ENCODE results near the gene C22orf31.
"Not testable (repeated sequence)": the region's sequence is repeated elsewhere in the genome, so short reads cannot be mapped to it uniquely, and the experiment has no call there.

The C22orf31 gene

GRCh38 chr22:29054251-29054767 is 7.3 kb downstream of the C22orf31 start:
- H3K4me1 Mint-ChIP-seq = no peaks in the 10 kb centered on the region
- ATAC-seq (replicated peaks) (no peak), DNase-seq (no peak)
- peaks cover 3 to 7% of the 10 kb centered on the region in 2 donors for H3K36me3 Mint-ChIP-seq
- no peaks in the 10 kb centered on the region for H3K9me3 Mint-ChIP-seq
- peaks cover 0 to 33% of the 10 kb centered on the region in 2 donors for H3K27me3 Mint-ChIP-seq
- no peak overlapping the region for H3K27ac Mint-ChIP-seq
- no peak overlapping the region for H3K4me3 Mint-ChIP-seq

GRCh38 chr22:29053048-29053702 is 8.5 kb downstream of the C22orf31 start:
- Mint-ChIP-seq H3K27ac (no peak overlapping the region), H3K27me3 (peaks cover 0 to 22% of the 10 kb centered on the region in 2 donors), H3K9me3 (no peaks in the 10 kb centered on the region), H3K4me3 (no peak overlapping the region), H3K4me1 (no peaks in the 10 kb centered on the region), H3K36me3 (peaks cover 3 to 12% of the 10 kb centered on the region in 2 donors)
- no peak for DNase-seq
- no peak for ATAC-seq (replicated peaks)

DNA sequence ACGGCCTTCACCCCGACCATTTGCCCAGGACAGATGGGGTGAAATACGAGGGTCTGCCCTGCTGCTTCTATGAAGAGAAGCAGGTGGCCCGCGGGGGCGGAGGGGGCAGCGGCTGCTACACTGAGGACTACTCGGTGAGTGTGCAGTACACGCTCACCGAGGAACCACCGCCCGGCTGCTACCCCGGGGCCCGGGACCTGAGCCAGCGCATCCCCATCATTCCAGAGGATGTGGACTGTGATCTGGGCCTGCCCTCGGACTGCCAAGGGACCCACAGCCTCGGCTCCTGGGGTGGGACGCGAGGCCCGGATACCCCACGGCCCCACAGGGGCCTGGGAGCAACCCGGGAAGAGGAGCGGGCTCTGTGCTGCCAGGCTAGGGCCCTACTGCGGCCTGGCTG is 11.2 kb downstream of the C22orf31 start:
- Mint-ChIP-seq H3K4me3 (no peak overlapping the region), H3K27me3 (peaks cover 0 to 16% of the 10 kb centered on the region in 2 donors), H3K4me1 (no peaks in the 10 kb centered on the region), H3K27ac (no peak overlapping the region), H3K36me3 (peaks cover 6 to 12% of the 10 kb centered on the region in 2 donors), H3K9me3 (no peaks in the 10 kb centered on the region)
- no peak for ATAC-seq (replicated peaks)
- no peak for DNase-seq

GRCh38 chr22:29049655-29050263 is 11.9 kb downstream of the C22orf31 start:
- H3K4me1 Mint-ChIP-seq = no peaks in the 10 kb centered on the region
- no peaks in the 10 kb centered on the region for H3K9me3 Mint-ChIP-seq
- no peak for ATAC-seq (replicated peaks)
- H3K27ac Mint-ChIP-seq = no peak overlapping the region
- peaks cover 6 to 12% of the 10 kb centered on the region in 2 donors for H3K36me3 Mint-ChIP-seq
- no peak overlapping the region for H3K4me3 Mint-ChIP-seq
- peaks cover 0 to 12% of the 10 kb centered on the region in 2 donors for H3K27me3 Mint-ChIP-seq
- no peak for DNase-seq

DNA sequence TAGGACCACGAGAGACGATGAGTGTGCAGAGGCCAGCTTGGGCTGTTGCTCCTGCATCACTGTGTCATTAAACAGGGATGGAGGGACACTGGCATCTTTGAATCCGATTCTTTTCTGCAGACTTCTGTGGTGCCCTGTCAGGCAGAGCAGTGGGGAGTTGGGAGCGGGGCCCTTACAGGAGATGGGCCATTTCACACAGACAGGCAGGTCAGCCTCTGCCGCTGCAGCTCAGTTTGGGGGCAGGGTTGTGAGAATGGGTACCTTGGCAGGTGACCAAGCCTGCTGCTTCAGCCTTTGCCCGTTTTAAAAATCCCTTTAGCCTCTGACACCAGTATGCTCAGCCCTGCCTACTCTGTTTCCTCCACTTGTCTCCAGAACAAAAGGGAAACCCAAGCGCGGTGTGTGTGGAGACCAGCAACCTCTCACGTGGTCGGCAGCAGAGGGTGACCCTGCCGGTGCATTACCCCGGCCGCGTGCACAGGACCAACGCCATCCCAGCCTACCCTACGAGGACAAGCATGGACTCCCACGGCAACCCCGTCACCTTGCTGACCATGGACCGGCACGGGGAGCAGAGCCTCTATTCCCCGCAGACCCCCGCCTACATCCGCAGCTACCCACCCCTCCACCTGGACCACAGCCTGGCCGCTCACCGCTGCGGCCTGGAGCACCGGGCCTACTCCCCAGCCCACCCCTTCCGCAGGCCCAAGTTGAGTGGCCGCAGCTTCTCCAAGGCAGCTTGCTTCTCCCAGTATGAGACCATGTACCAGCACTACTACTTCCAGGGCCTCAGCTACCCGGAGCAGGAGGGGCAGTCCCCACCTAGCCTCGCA is 12.6 kb downstream of the C22orf31 start:
- DNase-seq (no peak), ATAC-seq (replicated peaks) (no peak)
- Mint-ChIP-seq H3K36me3 (peaks cover 6 to 12% of the 10 kb centered on the region in 2 donors), H3K27ac (peak overlapping the region; percentile 51), H3K4me1 (no peaks in the 10 kb centered on the region), H3K27me3 (peaks cover 0 to 8% of the 10 kb centered on the region in 2 donors), H3K4me3 (no peak overlapping the region), H3K9me3 (no peaks in the 10 kb centered on the region)

DNA sequence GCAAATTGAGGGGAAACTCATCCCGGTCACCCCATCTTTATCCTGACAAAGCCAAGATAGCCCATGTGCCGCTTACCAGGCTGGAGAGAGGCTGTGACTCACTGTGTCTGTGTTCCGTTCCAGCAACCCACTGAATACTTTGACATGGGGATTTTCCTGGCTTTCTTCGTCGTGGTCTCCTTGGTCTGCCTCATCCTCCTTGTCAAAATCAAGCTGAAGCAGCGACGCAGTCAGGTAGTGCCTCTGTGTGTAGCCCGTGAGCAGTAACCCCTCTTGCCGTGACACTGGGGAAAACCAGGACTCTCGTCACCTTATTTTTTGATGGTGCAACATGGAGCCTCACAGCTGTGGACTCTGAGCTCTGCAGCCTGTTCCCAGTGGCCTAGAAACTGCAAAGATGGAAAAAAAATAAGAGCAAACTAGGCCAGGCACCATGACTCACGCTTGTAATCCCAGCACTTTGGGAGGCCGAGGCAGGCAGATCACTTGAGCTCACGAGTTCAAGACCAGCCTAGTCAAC is 16.9 kb downstream of the C22orf31 start:
- peaks cover 5 to 8% of the 10 kb centered on the region in 2 donors for H3K36me3 Mint-ChIP-seq
- H3K9me3 Mint-ChIP-seq = no peaks in the 10 kb centered on the region
- DNase-seq (no peak), ATAC-seq (replicated peaks) (no peak)
- no peaks in the 10 kb centered on the region for H3K4me1 Mint-ChIP-seq
- no peak overlapping the region for H3K4me3 Mint-ChIP-seq
- H3K27ac Mint-ChIP-seq = no peak overlapping the region
- peaks cover 4 to 16% of the 10 kb centered on the region in 2 donors for H3K27me3 Mint-ChIP-seq

DNA sequence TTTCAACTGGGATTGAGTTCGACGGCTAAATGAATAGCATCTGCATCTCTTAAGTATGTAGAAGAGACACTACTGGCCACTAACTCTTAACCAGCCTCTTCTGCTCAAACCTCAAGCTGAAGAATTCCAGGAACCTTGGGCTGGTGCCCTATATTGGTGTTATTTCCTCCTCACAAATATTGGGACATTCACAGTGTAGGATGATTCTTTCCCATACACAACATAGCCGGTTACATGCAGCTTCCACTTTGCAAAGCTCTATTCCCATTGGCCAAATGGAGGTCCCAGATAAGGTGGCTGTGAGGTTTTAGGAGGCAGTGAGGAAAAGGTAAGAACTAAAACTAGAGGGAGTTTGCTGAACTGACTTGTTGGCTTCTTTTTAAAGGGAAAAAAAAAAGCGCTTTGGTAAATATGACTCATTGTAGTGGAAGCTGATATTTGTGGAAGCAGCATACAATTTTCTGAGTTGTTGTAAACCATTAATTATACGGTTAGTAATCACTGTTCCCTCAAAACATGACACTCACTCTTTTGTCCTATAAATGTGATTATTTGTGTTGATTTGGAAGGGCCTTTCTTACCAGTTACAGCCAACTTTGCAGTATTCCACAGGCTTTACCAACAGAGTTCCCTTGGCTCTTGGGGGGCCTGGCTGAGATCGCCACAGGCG is 17.6 kb downstream of the C22orf31 start:
- ATAC-seq (replicated peaks) (no peak), DNase-seq (no peak)
- no peaks in the 10 kb centered on the region for H3K9me3 Mint-ChIP-seq
- no peaks in the 10 kb centered on the region for H3K4me1 Mint-ChIP-seq
- no peak overlapping the region for H3K27ac Mint-ChIP-seq
- H3K27me3 Mint-ChIP-seq = peaks cover 6 to 16% of the 10 kb centered on the region in 2 donors
- no peak overlapping the region for H3K4me3 Mint-ChIP-seq
- H3K36me3 Mint-ChIP-seq = peaks cover 3 to 5% of the 10 kb centered on the region in 2 donors

DNA sequence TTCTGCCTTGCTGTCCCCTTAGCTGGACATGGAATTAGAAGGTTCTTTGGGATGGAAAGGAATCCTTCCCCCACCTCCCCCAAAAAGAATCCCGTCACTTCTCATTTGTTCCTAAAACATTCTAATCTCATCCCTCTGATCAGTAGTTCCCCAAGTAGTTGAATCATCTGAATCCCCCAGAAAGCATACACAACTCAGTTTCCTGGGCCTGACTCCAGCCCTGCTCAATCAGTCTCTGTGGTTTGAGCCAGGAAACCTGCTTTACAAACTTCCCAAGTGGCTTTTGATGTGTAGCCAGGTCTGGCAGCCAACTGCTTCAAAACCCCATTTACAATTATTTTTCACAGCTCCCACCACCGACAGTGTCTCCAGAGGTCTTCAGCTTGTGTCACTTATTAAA is 20.2 kb downstream of the C22orf31 start:
- no peaks in the 10 kb centered on the region for H3K36me3 Mint-ChIP-seq
- no peak for ATAC-seq (replicated peaks)
- H3K4me1 Mint-ChIP-seq = no peaks in the 10 kb centered on the region
- H3K27me3 Mint-ChIP-seq = peaks cover 7 to 16% of the 10 kb centered on the region in 2 donors
- DNase-seq = no peak
- H3K27ac Mint-ChIP-seq = no peak overlapping the region
- no peaks in the 10 kb centered on the region for H3K9me3 Mint-ChIP-seq
- no peak overlapping the region for H3K4me3 Mint-ChIP-seq

GRCh38 chr22:29040385-29041275 is 21.0 kb downstream of the C22orf31 start:
- Mint-ChIP-seq H3K4me3 (no peak overlapping the region), H3K36me3 (no peaks in the 10 kb centered on the region), H3K4me1 (no peaks in the 10 kb centered on the region), H3K9me3 (no peaks in the 10 kb centered on the region), H3K27ac (no peak overlapping the region), H3K27me3 (peaks cover 7 to 16% of the 10 kb centered on the region in 2 donors)
- peak; percentile 41 for DNase-seq
- peak; percentile 74 to 75 for ATAC-seq (replicated peaks)

DNA sequence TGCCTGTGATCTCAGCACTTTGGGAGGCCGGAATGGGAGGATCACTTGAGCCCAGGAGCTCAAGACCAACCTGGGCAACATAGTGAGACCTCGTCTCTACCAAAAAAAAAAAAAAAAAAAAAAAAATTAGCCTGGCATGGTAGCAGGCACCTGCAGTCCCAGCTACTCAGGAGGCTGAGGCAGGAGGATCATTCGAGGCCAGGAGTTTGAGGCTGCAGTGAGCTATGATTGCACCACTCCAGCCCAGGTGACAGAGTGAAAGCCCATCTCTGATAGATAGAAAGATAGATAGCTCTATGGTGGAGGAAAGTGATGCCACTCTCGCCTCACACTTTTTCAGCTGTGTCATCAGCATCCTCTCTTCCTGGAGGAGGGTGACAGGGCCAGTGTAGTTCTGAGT is 21.9 kb downstream of the C22orf31 start:
- not testable (repeated sequence) for H3K4me1 Mint-ChIP-seq; H3K36me3 Mint-ChIP-seq; ATAC-seq (replicated peaks); H3K27ac Mint-ChIP-seq; DNase-seq; H3K4me3 Mint-ChIP-seq; H3K9me3 Mint-ChIP-seq
- H3K27me3 Mint-ChIP-seq = peaks cover 7 to 16% of the 10 kb centered on the region in 2 donors

DNA sequence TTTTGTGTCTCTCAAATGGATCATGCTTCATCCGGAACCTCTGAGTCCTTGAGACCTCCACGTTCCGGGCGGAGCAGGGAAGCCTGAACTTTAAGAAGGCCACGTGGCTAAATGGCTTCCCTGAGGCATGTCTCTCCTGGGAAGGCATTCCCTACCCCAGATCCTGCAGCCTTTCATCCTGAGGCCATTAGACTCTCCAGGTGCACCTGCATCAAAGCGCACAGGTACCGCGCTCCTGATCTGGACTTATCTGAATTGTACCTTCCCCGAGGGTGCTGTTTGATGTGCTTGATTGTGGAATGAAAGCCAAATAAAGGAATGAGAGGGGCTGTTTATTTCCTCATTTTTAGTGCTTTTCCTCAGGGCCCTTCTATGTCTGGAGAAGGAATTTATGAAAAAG is 22.5 kb downstream of the C22orf31 start:
- Mint-ChIP-seq H3K9me3 (no peaks in the 10 kb centered on the region), H3K27me3 (peaks cover 7 to 16% of the 10 kb centered on the region in 2 donors), H3K4me3 (no peak overlapping the region), H3K4me1 (no peaks in the 10 kb centered on the region), H3K36me3 (no peaks in the 10 kb centered on the region), H3K27ac (no peak overlapping the region)
- DNase-seq (no peak), ATAC-seq (replicated peaks) (no peak)

GRCh38 chr22:29037340-29037932 is 24.2 kb downstream of the C22orf31 start:
- H3K27me3 Mint-ChIP-seq = peaks cover 17 to 23% of the 10 kb centered on the region in 2 donors
- ATAC-seq (replicated peaks) (no peak), DNase-seq (no peak)
- no peaks in the 10 kb centered on the region for H3K9me3 Mint-ChIP-seq
- no peaks in the 10 kb centered on the region for H3K36me3 Mint-ChIP-seq
- no peak overlapping the region for H3K4me3 Mint-ChIP-seq
- no peak overlapping the region for H3K27ac Mint-ChIP-seq
- no peaks in the 10 kb centered on the region for H3K4me1 Mint-ChIP-seq

GRCh38 chr22:29032584-29032983 is 29.0 kb downstream of the C22orf31 start:
- Mint-ChIP-seq H3K4me3 (no peak overlapping the region), H3K9me3 (no peaks in the 10 kb centered on the region), H3K27me3 (peaks cover 43 to 57% of the 10 kb centered on the region in 2 donors), H3K27ac (no peak overlapping the region), H3K36me3 (peaks cover 3 to 4% of the 10 kb centered on the region in 2 donors), H3K4me1 (peaks cover 3 to 15% of the 10 kb centered on the region in 2 donors)
- ATAC-seq (replicated peaks) (no peak), DNase-seq (no peak)
